Raji (cell line): Measurements from ENCODE around the gene MUC22.

Experiments
- POLR2A ChIP-seq: IDR thresholded peaks from 2 replicates; pipeline ENCODE4 v1.6.1; 2011; ENCODE audit warnings: low read depth, low read length, control low read depth; ENCODE audit not compliant: insufficient read depth

The MUC22 gene

DNA sequence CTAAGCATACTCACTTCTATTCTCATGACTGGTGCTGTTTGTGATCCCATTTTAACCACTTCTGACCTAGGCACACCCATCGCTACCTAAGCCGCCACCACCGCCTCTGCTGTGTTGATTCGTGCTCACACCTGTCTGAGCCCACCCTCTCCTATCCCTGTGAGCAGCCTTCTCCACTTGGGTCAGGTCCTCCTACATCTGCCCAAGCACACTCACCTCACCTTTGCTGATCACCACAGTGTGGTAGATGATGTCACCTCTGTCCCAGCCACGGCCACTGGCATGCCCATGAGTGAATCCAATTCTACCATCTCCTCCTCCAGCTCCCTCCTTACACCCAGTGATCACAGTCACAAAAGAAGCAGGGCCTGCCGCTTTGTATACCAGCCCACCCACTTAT lies 20.8 kb downstream of the MUC22 start:
- TF ChIP-seq POLR2A: no peak

DNA sequence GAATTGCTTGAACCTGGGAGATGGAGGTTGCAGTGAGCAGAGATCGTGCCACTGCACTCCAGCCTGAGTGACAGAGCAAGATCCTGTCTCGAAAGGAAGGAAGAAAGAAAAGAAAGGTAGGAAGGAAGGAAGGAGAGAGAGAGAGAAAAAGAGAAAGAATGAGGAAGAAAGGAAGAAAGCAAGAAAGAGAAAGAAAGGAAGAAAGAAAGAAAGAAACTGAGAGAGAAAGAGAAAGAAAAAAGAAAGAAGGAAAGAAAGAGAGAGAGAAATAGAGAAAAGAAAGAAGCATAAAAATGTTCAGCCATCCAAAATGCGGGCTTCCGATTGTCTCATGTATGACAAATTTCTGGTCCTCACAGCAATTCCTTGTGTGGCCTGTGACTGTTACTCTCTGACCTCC lies 22.8 kb downstream of the MUC22 start:
- TF ChIP-seq POLR2A: no peak

DNA sequence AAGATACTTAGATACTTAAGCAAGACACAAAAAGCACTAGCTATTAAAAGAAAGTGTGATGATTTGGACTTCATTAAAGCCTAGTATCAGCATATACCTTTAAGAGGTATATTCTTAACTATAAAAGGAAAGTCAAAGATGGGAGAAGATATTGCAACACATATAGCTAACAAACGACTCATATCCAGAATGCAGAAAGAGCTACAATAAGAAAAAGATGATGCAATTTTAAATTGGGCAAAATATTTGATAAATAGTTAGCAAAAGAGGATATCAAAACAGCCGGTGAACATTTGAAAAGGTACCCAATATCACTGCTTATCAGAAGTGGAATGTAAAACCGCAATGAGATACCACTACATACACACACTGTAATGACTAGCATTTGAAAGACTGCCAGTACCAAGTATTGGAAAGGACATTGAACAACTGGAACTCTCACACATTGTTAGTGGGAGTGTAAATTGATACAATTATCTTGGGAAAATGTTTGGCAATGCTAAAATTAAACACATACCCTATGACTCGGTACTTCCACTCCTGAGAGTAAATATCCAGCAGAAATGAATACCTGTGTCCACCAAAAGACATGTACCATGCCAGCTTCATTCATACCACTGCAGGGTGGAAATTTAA lies 25.7 kb downstream of the MUC22 start:
- TF ChIP-seq POLR2A: no peak

DNA sequence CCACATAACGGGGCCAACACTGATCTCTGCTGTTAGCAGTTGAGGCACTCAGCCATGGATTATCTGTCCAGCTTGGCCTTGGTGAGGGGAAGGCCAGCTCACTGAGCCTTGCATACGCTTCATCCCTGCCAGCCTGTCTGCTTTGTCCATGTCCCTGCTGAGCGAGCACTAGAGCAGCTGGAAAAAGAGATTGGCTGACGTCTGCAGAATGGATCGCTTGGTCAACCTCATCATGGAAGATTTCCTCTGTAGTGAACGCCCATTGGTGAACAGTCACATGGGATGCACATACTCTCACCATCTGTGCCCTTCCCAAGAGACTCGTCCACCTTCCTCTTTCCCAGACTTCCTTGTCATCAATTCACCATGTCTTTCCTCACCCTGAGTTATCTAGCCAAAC lies 26.9 kb downstream of the MUC22 start:
- no peak for TF ChIP-seq POLR2A

DNA sequence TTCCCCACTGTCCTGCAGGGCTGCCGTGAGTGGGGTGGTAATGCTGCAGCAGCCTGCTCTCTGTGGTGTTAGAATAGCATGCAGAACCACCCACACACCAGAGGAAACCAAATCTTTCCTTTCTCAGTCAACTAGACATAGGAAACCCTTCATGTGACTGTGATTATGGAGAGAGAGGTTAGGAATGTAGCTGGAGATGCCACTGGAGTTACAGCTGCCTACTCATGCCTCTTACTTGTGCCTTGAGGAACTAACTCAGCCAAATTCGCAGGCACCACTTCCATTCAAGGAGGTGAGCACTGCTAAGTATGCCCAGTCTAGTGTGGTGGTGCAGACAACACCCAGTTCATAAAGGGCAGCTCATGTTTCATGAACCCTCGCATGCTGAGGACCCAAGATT lies 27.4 kb downstream of the MUC22 start:
- TF ChIP-seq POLR2A: no peak

DNA sequence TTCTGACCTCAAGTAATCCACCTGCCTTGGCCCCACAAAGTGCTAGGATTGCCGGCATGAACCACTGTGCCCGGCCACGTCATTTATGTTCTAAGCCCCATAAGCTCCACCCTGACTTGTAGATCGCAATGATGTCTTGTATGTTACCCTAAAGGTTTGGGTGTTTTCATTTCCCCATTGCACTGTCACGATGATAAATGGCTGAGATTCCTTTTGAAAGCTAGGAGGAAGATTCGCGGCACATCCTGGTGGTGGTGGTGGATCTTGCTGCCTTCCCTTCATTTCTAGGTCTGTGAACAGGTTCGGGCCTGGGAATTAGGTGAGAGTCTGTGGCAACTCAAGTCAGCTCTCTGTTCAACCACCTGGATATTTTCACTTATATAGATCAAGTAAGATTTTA lies 28.3 kb downstream of the MUC22 start:
- no peak for TF ChIP-seq POLR2A

DNA sequence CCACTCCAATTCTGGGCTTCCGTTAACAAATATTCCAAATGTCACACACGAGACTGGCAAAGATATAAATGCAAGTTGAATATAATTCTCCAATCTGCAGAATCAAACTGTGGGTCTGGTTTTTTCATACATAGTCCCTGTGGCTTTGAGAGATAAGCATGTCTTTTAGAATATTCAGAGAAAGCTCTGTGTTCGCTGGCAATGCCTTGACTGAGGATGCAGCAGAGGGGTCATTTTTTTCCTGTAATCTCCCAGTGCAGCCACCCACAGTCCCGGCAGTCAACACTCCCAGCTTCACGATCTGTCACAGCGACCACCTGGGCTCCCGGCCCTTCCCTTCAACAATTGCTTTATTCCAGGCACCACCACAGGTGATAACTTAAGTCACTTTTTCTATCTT lies 30.5 kb downstream of the MUC22 start:
- no peak for TF ChIP-seq POLR2A

DNA sequence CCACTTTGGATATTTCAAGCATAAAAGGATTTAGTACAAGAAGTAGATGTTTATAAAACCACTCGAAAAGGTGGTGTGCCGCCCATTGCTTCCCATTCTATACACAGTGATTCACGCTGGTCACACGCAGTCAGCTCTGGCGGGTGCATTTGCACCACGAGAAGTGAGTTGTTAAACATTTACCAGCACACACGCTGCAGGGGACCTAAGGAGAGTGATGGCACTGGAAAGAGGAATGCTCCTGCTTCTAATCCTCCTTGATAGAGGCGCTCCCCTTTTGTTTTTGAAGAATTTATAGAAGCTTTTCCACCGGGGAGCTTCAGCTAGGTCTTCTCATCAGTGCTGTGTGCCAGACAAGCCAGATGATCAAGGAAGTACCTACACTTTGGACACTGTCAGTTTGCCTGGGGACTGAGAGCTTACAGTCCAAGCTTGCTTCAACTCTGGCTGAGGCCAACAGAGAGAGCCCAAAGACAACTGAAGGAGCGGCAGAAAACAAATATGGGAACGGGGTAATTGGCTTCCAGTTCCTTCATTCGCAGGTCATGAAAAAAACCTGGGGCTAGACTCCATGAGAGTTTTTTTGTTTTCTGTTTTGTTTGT lies 31.2 kb downstream of the MUC22 start:
- TF ChIP-seq POLR2A: no peak

DNA sequence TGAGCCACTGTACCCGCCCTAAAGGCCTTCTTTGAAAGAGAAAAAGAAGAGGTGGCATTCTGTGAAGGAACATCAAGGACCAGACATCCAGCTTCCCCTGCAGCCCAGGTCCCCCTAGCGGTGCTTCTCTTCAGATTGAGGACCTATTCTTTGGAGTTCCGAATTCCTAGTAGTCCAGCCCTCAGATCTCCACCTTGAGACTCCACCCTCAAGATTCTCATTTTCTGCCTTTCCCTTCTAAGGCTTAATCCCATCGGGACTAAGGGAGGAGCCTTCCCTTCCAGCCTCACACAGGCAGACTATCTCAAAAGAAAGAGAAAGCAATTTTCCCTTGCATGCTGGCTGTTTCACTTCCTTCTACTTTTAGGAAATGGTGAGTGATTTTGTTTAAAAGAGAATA lies 32.5 kb downstream of the MUC22 start:
- TF ChIP-seq POLR2A: no peak

DNA sequence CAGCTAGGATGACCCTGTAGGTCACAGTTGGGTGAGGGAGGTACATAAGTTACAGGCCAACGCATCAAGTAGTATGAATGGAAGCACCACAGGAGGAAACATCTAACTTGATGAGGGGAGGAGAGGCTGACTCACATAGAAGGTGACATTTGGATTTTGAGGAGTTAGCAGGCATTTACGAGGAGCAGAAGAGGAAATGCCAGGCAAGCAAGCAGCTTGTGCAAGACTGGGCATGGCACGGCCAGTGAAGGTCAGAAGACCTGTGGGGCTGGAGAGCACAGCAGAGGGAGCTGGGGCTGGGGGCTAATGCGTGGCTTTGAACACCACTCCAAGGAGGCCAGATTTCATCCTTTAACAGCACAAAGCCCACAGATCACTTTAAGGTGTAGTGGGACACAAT lies 37.8 kb downstream of the MUC22 start:
- TF ChIP-seq POLR2A: no peak

DNA sequence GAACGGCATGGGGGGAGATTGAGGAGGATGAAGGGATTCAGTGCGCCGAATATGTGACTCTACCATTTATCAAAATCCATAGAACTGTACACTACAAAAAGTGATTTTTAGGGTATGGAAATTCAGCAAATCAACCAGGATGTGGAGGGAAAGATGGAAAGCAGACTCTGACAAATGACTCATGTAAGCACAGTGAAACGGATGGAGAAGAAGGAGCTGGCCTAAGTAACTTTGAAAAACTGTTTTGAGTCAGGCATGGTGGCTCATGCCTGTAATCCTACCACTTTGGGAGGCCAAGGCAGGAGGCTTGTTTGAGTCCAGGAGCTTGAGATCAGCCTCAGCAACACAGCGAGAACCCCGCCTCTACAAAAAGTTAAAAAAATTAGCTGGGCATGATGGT lies 39.2 kb downstream of the MUC22 start:
- TF ChIP-seq POLR2A: no peak

DNA sequence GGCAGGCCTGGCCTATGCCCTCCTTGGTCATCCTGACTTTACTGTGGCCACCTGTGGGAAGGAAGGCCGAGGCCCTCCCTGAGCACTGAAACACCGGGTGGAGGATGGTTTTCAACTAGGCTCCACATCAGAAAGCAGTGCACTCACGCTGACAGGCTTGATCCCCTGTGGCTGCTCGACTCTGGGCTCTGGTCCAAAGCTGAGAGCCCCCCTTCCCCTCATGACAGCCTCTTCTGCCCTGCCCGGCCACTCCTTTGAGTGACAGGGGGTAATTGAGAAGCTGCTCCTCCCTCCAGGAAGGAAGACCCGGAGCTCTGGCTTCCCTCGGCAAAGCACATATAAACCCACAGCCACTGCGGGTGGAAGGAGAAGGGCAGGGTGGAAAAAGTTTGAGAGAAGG lies 43.6 kb downstream of the MUC22 start:
- no peak for TF ChIP-seq POLR2A

DNA sequence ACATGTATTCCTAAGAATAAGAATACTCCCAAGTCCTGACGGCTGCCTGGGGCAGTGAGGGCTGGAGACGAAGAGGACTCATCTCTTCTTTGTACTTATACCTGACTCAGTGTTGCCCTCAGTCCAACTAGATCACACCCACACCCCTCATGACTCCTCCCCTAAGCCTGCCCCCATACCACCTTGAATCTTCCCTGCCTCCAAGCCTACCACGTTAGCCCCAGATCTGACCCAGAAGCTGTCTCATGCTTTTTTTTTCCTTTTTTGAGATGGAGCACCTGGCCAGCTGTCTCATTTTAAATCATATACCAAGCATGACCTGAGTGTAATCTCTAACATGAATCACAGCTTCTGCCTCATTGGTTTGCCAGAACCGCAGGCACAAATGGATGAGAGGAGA lies 45.2 kb downstream of the MUC22 start:
- no peak for TF ChIP-seq POLR2A

DNA sequence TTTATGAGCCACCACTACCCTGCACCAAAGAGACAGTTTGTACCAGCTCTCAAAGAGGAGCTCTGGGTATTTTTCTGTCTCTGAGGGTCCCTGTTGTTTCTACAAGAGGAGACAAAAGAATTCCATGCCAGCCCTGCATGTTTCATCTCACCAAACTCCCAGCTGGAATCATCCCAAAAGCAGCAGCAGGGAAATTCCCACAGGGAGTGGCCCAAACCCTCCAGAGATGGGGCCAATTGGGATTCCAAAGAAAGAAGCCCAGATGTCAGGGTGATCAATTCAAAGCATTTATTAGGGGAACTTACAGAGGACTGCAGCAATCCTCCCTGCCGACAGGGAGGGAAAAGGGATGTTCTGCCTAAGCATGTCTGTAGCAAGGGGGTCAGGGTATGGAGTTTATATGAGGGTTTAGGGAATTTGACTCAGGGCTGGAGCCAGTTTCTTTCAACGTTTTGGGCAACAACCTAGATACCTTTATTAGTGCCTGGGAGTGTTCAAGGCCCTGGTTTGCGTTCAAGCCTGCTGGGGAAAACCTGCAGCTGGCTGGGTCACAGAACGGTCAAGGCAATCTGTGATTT lies 47.2 kb downstream of the MUC22 start:
- no peak for TF ChIP-seq POLR2A

DNA sequence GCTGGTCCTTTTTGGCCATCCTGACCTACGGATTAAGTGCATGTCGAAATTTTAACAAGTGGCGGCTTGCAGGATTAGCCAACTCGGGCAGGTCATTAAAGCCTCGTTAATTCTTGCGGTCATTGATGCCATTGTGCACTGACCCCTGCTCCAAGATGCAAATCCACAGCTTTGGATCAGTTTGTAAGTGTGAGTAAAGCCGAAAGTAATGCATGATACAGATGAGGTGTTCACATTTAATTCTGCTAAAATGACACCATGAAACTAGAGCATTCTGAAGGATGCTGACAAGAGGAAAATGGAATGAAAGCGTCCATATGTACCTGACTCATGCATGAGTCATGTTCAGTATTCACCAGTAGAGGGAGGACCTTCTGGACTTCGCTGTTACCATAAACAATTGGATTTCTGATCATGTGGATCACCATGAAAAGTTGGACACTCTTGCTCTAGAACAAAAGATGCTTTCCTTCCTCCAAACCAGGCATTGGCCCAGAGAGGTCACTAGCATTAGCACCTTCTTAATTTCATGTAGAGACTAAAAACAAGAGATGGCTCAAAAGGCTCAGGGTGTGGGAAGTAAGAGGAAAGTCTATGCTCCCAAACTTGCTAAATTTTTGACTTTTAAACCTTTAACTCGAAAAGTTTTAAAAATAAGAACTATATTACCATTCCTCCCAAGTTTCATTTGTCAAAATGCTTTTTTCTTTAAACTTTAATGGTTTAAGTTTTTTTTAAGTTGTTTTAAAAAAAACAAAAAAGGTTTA lies 48.0 kb downstream of the MUC22 start:
- no peak for TF ChIP-seq POLR2A

DNA sequence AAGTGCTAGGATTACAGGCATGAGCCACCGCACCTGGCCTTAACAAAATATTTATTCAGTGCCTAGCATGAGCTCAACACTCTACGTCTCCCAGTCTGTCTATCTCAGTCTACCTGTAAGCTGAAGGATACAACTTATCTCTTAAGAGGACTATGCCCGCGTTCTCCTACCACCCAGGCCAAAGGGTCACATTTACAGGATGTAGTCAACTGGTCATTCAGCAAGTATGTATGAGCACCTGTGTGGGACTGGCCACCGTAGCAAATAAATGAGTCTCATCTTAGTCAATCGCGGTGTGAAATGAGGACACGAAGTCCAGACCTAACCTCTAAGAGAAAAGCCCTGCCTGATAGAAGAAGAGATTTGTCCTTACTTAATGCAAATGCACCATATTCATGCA lies 49.9 kb downstream of the MUC22 start:
- no peak for TF ChIP-seq POLR2A

DNA sequence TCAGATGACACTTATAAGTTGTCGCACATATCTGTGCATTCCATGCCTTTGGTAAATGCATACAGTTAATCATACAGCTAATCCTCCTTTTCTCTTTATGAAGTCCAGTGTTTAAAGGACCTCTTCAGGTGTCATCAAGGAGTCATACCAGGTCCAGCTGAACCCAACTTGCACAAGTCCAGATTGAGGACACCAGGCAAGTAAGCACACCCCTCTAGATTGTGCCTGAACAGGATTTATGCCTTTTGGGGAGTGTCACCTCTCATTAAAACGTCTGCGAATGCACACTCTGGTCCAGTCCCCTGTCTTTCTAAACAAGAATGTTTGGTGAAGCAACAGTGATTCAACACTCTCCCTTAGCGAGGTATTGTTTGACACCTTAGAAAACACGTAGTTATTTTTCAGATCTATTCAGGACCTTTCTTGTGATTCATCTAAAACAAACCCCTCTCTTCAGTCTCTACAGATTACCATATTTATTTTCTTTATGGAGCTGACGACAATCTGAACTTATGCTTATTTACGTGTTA lies 53.7 kb downstream of the MUC22 start:
- no peak for TF ChIP-seq POLR2A

DNA sequence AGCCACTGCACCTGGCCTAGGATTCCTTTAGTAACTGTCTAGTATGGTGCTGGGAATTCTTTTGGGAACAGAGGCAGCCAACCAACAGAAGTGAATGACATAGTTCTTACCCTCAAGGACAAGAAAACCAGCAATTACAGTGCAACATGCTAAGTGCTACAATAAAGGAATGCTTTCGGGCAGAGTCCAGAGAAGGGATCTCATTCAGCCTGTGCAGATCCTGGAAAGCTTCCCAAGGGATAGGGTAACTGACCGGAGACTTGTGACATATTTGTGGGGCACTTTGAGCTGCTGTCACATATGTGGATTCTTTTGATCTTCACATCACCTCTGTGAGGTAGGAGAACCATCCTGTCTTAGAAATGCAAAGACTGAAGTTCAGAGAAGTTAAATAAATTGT lies 55.3 kb downstream of the MUC22 start:
- TF ChIP-seq POLR2A: no peak
